ENCODE results near the gene NCR2.

DNA sequence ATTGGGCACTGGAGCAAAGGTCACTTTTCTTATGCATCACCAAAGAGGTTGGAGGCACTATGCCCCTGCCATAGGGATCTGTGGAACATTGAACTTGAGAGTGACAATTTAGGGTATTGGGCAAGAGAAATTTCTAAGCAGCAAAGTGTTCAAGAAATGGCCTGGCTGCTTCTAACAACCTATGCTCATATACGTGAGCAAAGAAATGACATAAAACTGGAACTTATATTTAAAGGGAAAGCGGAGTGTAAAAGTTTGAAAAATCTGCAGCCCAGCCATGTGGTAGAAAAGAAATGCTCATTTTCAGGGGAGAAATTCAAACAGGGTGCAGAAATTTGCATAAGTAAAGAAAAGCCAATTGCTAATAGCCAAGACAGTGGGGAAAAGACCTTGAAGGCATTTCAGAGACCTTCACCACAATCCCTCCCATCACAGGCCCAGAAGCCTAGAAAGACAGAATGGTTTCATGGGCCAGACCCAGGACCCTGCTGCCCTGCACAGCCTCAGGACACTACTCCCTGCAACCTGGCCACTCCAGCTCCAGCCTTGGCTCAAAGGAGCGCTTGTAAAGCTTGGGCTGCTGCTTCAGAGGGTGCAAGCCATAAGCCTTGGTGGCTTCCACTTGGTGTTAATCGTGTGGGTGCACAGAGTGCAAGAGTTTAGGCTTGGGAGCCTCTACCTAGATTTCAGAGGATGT is 24.4 kb downstream of the NCR2 start:
- no peak for TF ChIP-seq POLR2A (IDR thresholded peaks at IDR 0.05)
- TF ChIP-seq, protein P1, sequence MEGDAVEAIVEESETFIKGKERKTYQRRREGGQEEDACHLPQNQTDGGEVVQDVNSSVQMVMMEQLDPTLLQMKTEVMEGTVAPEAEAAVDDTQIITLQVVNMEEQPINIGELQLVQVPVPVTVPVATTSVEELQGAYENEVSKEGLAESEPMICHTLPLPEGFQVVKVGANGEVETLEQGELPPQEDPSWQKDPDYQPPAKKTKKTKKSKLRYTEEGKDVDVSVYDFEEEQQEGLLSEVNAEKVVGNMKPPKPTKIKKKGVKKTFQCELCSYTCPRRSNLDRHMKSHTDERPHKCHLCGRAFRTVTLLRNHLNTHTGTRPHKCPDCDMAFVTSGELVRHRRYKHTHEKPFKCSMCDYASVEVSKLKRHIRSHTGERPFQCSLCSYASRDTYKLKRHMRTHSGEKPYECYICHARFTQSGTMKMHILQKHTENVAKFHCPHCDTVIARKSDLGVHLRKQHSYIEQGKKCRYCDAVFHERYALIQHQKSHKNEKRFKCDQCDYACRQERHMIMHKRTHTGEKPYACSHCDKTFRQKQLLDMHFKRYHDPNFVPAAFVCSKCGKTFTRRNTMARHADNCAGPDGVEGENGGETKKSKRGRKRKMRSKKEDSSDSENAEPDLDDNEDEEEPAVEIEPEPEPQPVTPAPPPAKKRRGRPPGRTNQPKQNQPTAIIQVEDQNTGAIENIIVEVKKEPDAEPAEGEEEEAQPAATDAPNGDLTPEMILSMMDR (IDR thresholded peaks at IDR 0.05 in 4 of 5, conservative IDR thresholded peaks at IDR 0.05 in 1 of 5): no peak
